NOMO-1 (cell line): ENCODE results near the gene DLGAP1.

Experiments used
- DNase-seq, 2 experiments: peaks; one replicate each; lab custom pipeline; 2025; ENCODE audit not compliant: unreplicated experiment in 2 of 2; lab: John Stamatoyannopoulos, UW

DLGAP1 gene

DNA sequence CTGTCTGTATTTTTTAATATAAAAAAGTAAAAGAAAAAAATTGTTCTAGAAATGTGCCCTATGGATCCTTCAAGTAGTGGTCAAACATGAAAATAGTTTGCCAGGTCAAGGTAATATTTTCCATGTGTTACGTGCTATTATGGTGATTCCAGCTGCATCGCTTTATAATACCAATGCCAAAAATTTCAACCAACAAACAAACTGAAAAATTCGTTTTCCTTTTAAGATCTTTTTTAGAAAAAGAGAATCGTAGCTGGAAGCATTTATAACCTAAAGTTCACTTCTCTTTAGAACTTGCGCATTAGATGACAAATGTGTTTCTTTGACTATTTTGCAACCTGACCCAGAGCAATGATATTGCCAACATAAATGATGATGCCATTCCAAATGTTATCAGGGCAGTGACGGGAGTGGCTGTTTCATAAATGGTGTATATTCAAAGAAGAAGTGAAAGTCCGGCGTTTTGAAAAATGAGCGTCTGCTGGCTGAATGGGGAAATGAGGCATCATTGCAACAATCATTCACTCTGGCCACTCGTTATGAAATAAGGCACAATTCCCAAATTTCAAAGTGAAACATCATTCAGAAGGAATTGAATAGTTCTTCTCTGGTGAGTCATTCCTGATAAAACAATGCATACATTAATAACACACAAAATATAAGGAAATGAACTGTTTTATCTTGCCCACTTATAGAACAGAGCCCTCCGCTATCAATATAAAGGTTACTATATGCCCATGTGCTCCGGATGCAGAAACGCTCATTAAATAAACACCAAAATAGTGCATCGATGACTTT lies 707.7 kb downstream of the DLGAP1 start:
- DNase-seq = peak; percentile 90 to 99

DNA sequence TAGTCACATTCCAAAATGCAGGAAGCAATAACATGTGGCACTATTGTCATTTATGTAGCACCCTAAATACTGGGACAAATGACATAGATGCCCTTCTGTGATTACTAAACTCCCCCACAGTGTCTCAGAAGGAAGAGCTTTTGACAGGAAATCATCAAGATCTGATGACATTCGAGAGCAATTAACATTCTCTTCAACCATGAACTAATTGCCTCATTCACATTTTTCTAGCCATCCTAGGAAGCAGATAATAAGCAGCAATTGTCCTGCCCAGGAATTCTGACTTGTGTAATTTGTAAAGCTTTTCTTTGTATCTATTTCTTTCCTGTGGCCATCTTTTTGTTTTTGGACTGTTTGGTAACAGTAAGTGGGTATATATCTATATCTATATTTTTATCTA lies 712.6 kb downstream of the DLGAP1 start:
- no peak for DNase-seq

DNA sequence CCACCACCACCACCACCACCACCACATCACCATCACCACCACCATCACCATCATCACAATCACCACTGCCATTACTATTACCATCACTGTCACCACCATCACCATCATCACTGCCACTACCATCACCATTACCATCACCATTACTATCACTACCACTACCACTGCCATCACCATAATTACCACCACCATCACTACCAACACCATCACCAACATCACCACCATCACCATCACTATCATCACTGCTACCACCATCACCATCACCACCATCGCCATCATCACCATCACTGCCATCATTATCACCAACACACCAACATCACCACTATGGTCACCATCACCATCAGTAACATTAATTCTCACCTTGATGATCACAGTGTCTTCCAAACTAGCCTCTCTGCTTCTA lies 713.8 kb downstream of the DLGAP1 start:
- no peak for DNase-seq

DNA sequence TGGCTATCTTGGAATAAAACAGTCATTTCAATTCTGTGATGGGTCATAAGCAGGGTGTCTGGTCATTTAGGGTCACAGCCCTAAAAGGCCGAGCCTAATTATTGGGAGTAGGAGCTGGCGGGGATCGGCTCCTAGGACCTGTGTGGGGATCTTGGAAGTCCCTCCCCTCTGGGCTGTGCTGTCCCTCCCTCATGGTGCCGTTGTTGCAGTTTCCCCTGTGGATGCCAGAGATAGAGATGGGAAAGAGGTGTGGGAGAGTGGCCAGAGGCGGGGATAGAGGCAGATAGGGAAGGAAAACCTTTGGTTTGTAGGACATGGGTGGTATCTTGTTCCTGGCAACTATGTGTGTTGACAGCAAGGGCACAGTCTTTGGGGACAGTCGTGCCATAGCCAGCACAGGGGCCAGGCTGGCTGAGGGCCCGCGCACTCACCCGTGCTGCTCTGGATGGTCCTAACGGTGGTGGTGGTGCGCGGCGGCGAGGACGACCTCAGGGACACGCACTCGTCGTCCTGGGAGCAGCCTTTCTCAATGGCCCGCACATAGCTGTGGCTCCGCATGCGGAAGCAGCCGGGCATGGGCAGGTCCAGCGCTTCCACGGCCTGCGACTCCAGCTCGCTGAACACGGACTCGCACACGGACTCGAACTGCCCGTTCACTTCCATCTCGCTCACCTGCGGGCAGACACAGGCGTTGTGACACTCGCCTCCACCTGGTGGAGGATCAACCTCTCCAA lies 726.2 kb downstream of the DLGAP1 start:
- no peak for DNase-seq

DNA sequence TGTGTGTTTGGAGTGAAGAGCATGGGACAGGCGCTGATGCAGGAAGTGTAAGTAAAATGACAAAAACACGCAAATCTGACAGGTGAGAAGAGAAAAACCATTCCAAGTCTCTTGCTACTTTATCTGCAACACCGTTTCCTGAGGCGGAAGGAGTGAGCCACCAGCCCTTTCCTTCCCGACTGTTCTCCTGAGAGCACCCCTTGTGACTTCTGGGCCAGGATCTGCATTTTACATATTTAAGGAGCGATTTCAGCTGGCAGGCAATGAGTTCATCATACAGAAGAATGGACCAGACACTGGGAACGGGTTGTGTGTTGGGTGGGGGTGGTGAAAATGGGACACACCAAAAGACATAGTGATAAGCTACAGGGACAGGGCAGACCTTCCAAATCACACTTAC lies 727.8 kb downstream of the DLGAP1 start:
- DNase-seq = no peak

DNA sequence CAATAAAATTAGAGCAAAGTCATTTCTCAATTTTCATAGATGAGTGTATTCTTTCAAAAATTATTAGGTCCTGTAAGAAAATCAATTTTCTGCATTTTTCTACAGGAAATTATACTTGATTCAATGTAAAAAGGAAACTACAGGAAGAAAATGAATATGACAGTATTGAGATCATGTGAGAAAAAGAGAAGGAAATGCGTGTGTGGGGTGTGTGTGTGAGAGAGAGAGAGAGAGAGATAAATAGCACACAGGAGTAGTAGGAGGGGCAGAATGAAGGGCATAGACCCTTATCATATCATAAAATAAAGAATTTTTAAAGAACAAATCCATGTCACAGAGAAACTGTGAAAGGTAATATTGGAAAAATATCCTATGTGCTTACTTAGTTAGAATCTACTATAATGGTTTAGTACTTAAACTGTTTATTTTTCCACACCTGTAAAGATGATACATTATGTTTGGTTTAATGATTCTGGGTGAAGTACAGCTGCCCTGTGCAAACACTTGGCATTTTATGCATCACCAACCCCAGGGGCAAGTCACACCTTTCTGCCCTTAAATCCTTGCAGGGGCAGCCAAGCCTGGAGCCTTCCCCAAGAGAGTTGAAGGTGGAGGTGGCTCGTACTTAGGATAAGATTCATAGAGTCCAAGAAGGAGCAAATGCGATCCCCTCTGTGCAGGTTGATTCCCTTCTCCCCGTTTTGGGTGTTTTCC lies 728.7 kb downstream of the DLGAP1 start:
- DNase-seq = peak; percentile 42 to 73

DNA sequence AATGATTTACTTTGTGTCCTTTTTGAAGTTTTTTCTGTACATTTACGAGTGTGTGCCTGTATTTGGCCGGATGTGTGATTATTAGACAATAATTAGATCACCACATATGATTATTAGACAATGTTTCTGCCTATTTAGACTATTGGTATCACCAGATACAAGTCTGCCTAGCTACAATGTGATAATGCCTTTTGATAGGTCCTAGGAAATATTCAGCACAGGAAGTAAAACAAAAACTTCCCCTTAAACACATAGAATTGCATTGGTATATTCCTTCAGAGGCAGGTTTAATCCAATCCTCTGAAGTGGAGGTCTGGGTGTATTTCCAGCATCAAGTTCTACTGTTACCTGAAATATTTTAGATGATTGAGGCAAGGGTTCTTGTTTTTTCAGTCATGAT lies 730.0 kb downstream of the DLGAP1 start:
- DNase-seq = peak; percentile 9 to 48

DNA sequence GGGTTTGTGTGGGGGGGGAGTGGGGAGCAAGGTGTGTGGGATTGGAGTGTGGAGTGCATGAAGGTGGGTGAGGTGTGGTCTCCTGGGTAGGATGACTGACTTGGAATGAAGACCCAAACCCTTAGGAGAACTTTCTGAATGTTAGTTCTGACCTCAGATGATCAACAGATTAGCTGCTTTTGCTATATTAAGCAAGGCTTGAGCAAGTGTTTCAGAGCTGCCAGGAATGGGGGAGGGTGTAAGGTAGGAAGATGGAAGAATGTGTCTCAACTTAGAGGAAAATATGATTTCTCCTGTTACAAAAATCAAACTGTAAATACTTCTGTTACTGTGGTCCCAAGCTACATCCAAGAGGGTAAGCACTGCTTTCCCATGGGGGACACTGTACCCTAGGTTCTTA lies 731.6 kb downstream of the DLGAP1 start:
- no peak for DNase-seq

DNA sequence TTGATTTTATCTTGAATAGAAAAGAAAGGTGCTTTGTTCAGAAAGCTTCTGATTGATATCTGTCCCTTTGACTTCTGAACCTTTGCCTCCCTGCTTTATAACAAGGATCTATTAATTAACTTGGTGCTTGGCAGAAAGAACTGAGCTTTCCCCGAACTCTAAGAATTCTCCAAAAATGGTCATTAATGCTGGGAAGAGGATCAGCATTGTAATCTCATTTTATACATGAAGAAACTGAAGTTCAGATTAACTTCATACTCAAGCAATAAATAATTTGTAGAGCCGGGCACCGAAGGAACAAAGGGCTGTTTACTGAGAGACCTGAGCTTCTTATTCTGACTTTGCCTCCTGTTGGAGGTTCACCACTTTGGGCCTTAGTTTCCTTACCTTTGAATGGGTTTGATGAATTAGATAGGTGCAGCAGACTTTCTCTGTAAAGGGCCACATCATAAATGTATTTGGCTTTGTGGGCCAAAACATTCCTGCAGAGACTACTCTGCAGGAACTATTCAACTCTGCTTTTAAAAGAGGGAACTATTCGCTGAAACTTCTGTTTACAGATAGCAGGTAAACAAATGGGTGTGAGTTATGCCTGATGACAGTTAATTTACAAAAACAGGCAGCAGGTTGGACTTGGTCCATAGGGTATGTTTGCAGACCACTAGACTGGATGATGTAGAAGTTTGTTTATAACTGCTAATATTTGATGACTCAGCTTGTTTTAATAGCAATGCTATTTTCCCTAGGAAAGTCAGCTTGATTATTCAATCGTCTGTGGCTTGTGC lies 732.3 kb downstream of the DLGAP1 start:
- DNase-seq = no peak

DNA sequence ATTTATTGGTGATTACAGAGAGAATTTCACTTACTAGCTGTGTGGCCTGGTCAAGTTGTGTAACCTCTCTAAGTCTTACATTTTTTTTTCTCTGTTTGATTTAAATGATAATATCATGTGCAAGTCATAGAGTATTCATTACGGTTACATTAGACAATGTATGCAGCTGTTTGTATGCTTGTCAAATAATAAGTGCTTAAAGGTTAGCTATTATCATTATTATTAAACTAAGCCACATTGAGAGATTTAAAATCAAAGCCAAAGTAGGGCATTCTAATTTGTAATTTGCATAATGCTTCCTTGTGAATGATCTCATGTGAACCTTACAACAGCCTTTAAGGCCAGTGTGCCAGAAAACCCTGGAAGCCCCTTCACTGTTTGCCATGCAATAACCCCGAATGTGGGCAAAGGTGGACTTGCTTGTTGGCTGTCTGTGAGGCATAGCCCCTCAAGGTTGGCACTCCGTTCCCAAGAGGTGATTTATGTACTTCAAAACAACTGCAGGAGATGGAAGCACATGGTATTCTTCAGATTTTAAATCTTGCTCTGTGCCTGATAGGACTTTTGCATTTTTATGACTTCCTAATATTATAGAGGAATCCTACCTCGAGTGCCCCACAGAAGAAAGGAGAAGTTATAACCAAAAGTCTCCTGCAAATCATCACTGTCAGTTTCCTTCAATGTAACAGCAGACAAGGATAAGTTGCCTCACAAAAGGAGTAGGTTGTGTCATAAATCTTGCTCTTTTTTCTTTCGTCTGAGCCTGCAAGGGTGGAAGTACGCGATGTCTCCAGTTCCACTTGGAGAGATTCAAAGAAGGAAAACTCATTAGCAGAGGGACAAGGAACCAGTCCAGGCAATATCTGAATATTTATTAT lies 733.1 kb downstream of the DLGAP1 start:
- DNase-seq = peak; percentile 80 to 95

DNA sequence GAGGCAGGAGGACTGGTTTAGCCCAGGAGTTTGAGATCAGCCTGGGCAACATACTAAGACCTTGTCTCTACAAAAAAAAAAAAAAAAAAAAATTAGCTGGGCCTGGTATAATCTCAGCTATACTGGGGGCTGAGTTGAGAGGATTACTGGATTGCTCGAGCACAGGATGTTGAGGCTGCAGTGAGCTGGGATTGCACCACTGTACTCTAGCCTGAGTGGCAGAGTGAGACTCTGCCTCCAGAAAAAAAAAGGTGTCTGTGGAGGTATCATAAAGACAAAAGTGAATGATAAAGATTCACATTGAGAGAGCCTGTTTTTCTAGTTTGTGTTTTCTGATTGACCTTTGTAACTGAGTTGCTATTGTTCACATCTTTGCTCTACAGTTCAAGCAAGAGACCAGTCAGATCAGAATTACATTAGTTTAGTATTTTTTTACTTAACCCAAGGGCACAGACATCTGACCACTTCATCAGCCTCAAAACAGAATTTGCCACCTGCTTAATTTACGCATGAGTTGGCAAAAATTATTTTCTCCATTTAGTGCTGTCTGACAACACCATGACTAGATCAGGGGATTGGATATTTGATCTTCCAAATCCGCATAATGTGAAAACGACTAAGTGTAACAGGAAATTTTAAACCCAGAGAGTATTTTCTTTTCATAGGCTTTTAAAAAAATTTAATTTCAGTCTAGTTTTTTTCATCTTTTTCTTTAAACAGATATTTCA lies 734.1 kb downstream of the DLGAP1 start:
- peak; percentile 18 to 22 for DNase-seq

DNA sequence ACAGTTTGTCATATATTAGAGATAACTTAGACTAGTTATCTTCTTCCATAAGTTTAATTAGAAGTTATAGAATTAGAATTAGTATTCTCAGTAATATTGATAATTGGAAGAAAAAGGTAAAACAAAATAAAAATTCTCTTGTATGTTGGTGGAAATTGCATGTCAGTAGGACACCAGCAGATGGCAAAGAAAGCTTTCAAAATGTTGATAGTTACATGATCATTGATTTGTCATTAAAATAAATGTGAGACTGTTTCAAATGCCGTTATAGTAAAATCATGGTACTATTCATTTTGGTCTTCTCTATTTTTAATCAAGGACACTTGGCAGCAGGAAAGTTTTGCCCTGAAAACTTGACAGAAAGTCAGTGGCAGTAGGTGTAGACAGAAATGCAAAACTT lies 734.9 kb downstream of the DLGAP1 start:
- no peak for DNase-seq

DNA sequence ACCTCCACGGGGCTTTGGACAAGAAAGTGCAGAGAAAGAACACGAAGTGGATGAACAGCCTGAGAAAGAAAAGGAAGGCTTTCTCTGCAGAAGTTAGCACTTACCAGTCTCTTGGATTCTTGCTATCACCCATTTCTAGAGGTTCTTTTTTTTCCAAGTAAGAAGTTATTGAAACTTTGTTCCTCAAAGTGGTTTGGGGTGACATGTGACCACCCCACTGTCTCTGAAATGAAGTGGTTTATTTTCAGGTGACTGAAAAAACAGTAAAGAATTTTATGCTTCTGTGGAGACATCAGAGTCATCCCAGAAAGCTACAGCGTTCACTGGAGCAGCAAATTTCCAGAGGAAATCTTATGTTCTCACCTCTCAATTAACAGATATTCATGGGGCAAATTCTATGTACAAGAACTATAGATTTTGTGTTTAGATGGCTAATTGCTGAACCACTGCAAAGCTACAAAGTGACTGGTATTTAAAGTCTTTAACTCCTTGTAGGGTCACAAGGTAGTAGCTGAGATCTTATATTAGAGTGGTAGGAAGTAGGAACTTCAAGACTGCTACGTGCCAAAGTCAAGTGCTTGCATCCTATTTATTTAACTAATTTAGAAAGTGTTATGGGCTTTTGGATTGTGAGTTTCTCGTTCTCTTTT lies 737.6 kb downstream of the DLGAP1 start:
- DNase-seq = peak; percentile 15 to 27

DNA sequence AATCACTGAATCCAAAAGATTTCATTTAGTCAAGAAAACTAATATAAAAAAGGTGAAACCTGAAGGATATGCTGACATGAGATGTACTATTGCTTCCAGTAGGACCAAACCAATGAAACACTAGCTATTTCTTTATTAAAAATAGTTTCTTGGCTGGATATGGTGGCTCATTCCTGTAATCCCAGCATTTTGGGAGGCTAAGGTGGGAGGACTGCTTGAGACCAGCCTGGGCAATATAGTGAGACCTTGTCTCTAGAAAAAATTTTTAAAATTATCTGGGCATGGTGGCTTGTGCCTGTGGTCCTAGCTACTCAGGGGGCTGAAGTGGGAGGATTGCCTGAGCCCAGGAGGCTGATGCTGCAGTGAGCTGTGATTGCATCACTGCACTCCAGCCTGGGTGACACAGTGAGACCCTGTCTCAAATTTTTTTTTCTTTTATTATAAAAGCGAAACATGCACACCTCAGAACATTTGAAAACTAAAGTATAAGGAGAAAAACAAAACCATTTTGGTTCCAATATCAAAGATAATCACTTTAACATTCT lies 738.9 kb downstream of the DLGAP1 start:
- DNase-seq = no peak

DNA sequence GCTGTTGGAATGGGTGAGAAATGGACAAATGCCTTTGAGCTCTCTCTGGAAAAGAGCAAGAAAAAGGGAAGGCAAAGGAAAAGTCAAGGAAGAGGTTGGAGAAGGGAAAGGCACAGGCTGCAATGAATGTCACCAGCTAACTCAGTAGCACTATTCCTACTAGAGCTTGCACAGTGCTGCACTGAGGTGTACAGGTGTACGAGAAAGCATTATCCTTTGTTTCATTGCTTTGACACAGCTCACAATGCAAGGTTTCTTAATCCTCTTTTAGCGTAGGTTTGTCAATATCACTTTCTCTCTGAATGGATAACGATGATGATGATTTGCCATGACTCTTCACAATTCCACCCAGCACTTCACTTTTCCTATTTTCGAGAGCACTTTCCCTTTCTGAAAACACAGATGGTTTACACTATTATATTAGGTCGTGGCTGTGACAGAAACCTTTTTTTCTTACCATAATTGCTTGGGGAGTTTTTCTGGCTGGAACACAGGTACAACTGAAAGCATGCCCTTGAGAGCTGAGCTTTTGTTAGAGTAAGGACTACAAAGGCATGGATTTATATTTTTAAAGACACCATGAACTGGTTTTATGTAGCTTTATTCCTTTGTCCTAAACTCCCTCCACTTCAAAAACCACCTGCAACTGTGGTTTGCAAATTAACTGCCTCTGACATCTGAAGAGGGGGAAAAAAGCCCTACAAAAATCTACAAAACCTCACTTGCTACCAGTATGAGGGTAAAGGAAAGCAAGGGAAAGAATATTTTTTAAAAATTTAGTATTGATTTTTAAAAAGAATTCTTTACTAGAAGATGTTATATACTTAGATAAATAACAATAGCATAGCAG lies 739.7 kb downstream of the DLGAP1 start:
- no peak for DNase-seq

DNA sequence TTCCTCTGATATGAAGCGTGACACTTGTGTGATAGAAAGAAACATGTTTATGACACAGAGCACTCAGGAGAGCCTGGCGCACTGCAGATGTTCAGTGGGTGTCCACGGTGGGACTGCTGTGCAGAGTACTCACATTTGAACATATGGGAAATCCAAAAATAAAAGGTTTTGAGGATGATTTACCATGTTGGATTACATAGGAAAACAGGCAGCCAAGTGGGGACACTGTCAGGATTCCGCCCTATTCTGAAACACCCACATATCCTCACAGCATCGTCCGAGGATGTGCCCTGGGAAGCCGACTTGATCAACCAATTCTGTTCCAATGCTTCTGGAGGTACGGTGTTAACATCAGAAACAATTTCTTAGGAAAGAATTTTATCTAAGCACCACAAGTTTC lies 741.4 kb downstream of the DLGAP1 start:
- no peak for DNase-seq

DNA sequence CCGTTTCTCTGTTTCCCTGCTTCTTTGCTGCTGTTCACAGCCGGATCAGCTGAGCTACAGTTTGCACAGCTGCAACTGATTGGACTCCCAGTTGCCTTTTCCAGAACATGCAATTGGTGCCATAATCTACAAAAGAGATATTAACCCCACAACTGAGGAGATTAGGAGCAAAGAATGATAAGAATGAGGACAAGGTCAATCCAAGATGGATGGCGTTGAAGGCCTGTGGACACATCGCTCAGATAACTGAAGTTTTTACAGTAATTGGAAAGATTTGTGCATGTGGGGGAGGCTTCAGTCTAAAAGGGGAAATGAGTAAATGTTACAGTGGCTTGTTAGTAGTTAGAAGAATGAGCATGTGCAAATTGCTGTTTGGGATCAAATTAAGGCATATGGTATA lies 741.9 kb downstream of the DLGAP1 start:
- DNase-seq = peak; percentile 56 to 73

DNA sequence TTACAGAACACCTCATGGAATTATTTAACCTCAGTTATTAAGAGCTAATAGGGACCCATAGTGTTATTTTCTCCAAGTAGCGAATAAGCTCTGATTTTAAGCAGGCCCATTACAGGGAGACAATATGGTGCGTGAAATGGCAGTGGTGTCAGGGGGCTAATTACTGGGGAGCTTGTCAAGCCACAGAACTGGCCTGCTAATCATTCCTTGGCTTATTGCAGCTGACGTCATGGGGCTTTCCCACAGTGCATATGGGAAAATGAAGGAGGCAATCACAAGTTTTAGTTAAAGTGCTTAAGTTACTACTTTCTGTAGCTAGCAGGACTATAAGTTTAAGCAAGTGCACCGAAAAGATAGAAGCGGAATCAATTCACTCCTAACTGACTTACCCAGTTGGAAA lies 742.6 kb downstream of the DLGAP1 start:
- no peak for DNase-seq
